Colonic mucosa (tissue), 4 donors: Measurements from ENCODE around the gene SPATA2. TPM values are rescaled to one million over a fixed set of nuclear protein-coding genes. Genes with fewer than 3 reads are reported as not detected.

Experiments used
- DNase-seq: peaks from one replicate; pipeline ENCODE4 v3.0.0-alpha.2; 2020
- H3K27ac ChIP-seq: fragments of 200-600 bp; one replicate; pipeline ENCODE4 v1.8.0; 2021
- H3K27me3 ChIP-seq: fragments of 200-600 bp; one replicate; pipeline ENCODE4 v1.8.0; 2021
- H3K36me3 ChIP-seq: fragments of 200-600 bp; one replicate; pipeline ENCODE4 v1.8.0; 2021
- H3K4me1 ChIP-seq: fragments of 200-600 bp; one replicate; pipeline ENCODE4 v1.8.0; 2021; ENCODE audit warnings: mild to moderate bottlenecking
- H3K4me3 ChIP-seq: fragments of 200-600 bp; one replicate; pipeline ENCODE4 v1.8.0; 2021
- H3K9ac ChIP-seq, 2 donors: one replicate each; pipeline ENCODE4 v1.7.0; 2013; ENCODE audit warnings: control low read depth in 2 of 2, low read depth in 2 of 2, low read length in 2 of 2
- H3K9me3 ChIP-seq: fragments of 200-600 bp; one replicate; pipeline ENCODE4 v1.8.0; 2021
- intact Hi-C: fragments of 100-400 bp; cut with DNase I; formaldehyde crosslinking; loops from one replicate; pipeline ENCODE4 v1.14.1; 2022
- total RNA-seq, 2 donors: library from RNA; stranded (reverse); fragmentation: NEBNext Ultra II Directional in 1 of 2; extraction: Animal tissue kit (Norgen Biotek cat#: 25700) in 1 of 2; gene quantifications; one replicate each; pipeline ENCODE4 v1.2.1, GENCODE V29; 2021
- TF ChIP-seq, protein P1 (sequence below): fragments of 200-600 bp; IDR thresholded peaks from one replicate; pipeline ENCODE4 v1.8.0; 2022; ENCODE audit warnings: antibody characterized with exemption, mild to moderate bottlenecking
- donor health status: healthy.
- donor health status: DM: no; HTN: no; CAD: no.
- donor health status: DM: no; HTN: no; CAD: no.

SPATA2 gene
- total RNA-seq, 2 donors from 2014 or later, result 17.4 to 18.1 TPM

- Histone ChIP-seq H3K36me3 (peaks cover 29% of the 10 kb centered on the region), H3K4me1 (no peaks in the 10 kb centered on the region), H3K27ac (no peak overlapping the region), H3K27me3 (no peaks in the 10 kb centered on the region), H3K9ac (no peak overlapping the region), H3K4me3 (no peak overlapping the region), H3K9me3 (no peaks in the 10 kb centered on the region)
- DNase-seq, result no peak
- intact Hi-C loops, result no loop called here
- TF ChIP-seq, protein P1, sequence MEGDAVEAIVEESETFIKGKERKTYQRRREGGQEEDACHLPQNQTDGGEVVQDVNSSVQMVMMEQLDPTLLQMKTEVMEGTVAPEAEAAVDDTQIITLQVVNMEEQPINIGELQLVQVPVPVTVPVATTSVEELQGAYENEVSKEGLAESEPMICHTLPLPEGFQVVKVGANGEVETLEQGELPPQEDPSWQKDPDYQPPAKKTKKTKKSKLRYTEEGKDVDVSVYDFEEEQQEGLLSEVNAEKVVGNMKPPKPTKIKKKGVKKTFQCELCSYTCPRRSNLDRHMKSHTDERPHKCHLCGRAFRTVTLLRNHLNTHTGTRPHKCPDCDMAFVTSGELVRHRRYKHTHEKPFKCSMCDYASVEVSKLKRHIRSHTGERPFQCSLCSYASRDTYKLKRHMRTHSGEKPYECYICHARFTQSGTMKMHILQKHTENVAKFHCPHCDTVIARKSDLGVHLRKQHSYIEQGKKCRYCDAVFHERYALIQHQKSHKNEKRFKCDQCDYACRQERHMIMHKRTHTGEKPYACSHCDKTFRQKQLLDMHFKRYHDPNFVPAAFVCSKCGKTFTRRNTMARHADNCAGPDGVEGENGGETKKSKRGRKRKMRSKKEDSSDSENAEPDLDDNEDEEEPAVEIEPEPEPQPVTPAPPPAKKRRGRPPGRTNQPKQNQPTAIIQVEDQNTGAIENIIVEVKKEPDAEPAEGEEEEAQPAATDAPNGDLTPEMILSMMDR, result no peak
Measured at GRCh38 chr20:49945306-49945700, 30.0 kb upstream of the SPATA2 start.

DNA sequence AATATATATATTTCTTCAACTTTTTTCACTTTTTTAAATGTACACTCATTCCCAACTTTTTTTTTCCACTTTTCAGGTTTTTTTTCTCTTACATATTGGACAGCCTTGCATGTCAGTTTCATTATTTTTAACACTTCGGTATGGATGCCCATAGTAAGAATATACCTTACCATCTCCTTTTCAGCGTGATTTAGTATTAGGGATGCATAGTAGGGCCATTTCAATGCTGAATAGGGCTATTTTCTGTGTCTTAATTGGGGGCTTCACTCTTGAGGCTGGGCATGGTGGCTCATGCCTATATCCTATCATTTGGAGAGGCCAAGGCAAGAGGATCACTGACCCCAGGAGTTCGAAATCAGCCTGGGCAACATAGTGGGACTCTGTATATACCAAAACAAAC is 27.6 kb upstream of the SPATA2 start:
- Histone ChIP-seq H3K36me3 (peaks cover 19% of the 10 kb centered on the region), H3K9me3 (no peaks in the 10 kb centered on the region), H3K27ac (no peak overlapping the region), H3K27me3 (no peaks in the 10 kb centered on the region), H3K4me3 (no peak overlapping the region), H3K9ac (no peak overlapping the region), H3K4me1 (peaks cover 12% of the 10 kb centered on the region)
- intact Hi-C loops, result no loop called here
- TF ChIP-seq, protein P1, result no peak
- DNase-seq, result no peak

DNA sequence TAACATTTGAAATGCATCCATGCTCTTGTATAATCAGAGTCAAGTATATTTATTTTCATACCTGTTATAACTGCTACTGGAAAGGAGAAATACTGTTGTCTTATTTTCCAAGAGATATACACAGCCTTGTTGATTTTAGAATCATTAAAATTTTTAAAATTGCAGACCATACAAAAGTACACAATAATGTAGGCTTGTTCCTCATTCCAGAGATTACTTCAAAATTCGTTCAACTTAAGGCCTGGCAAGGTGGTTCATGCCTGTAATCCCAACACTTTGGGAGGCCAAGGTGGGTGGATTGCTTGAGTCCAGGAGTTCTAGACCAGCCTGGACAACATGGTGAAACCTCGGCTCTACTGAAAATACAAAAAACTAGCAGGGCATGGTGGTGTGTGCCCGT is 27.0 kb upstream of the SPATA2 start:
- no peak overlapping the region for H3K27ac ChIP-seq
- H3K9ac ChIP-seq, result no peak overlapping the region
- no peak for DNase-seq
- intact Hi-C loops, result no loop called here
- no peak overlapping the region for H3K4me3 ChIP-seq
- TF ChIP-seq, protein P1, result no peak
- H3K4me1 ChIP-seq, result peaks cover 14% of the 10 kb centered on the region
- H3K36me3 ChIP-seq, result peaks cover 19% of the 10 kb centered on the region
- no peaks in the 10 kb centered on the region for H3K27me3 ChIP-seq
- no peaks in the 10 kb centered on the region for H3K9me3 ChIP-seq

GRCh38 chr20:49941456-49941855 is 26.1 kb upstream of the SPATA2 start:
- no peak overlapping the region for H3K27ac ChIP-seq
- peaks cover 19% of the 10 kb centered on the region for H3K36me3 ChIP-seq
- no peaks in the 10 kb centered on the region for H3K9me3 ChIP-seq
- H3K4me3 ChIP-seq, result no peak overlapping the region
- H3K27me3 ChIP-seq, result no peaks in the 10 kb centered on the region
- TF ChIP-seq, protein P1, result no peak
- intact Hi-C loops, result no loop called here
- no peak overlapping the region for H3K9ac ChIP-seq
- H3K4me1 ChIP-seq, result peaks cover 15% of the 10 kb centered on the region
- DNase-seq, result no peak

- peak overlapping the region; percentile 91 for H3K4me3 ChIP-seq
- peak; percentile 60 for DNase-seq
- H3K9me3 ChIP-seq, result no peaks in the 10 kb centered on the region
- intact Hi-C loops, result no loop called here
- TF ChIP-seq, protein P1, result no peak
- H3K9ac ChIP-seq, result peak overlapping the region in 1 of 2 donors; percentile 97
- H3K27me3 ChIP-seq, result no peaks in the 10 kb centered on the region
- peaks cover 8% of the 10 kb centered on the region for H3K36me3 ChIP-seq
- peaks cover 22% of the 10 kb centered on the region for H3K4me1 ChIP-seq
- H3K27ac ChIP-seq, result peak overlapping the region; percentile 92
Measured at GRCh38 chr20:49938173-49939163, 23.1 kb upstream of the SPATA2 start.
